ENCODE data around the gene RAPH1.
A peak's percentile ranks its signal among the peaks of the same experiment; 100 is the strongest.
"Not testable (repeated sequence)": the region's sequence is repeated elsewhere in the genome, so short reads cannot be mapped to it uniquely, and the experiment has no call there.

RAPH1 gene

DNA sequence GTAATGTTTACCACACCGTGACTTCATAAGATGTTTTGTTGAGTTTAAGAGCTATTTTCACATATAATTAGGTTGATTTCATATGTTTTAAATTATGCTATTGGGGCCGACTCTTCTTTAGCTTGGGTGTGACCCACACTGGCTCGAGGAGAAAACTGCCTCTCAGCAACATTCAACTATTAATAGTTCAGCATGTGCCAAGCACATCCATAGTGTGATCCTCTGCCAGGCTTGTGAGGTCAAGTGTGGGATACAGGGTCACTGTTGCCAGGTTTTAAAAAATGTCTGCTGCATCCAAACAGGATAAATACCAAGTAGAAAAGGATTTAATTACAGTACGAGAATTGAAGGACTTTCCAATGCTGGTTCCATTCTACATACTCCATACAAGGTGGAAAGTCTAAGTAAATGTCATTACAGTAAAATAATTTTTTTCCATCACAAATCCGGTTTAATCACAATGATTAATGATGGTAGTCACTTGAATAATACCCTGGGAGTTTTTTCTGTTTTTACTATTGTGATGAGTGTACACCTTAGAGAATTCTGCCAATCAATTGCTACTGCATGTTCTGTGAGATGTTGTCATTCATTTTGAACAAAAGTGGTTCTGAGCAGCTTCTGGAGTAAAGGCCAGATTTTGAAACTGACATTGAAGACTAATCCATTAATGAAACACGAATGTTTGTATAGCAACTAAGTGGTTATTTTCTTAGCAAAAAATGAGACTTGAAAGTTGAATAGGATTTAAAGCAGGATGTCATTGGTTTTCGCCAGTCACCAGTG lies 122.4 kb downstream of the RAPH1 start:
- ATAC-seq (replicated peaks) (no peak), DNase-seq (no peak)
- Mint-ChIP-seq H3K9me3 (peaks cover 1 to 3% of the 10 kb centered on the region in 2 donors), H3K4me1 (no peaks in the 10 kb centered on the region), H3K4me3 (no peak overlapping the region), H3K36me3 (peaks cover 19 to 58% of the 10 kb centered on the region in 2 donors), H3K27ac (no peak overlapping the region), H3K27me3 (no peaks in the 10 kb centered on the region)

DNA sequence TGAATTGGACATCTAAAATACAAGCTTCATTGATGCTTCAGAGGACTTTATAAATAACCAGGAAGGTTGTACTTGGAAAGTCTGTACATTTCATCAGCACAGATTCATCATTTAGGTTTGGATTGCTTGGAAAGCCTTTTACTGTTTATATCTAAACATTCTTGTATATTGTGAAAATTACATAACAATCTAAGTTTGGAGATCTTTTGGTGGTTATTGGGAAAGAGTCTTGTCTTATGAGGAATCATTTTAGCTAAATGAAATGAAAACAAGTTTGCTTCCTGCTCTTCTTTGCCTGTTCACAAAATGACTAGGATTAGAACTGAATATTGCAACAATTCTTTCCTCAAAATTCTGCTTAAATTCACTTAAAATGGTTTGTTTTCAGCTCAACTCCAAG lies 127.6 kb downstream of the RAPH1 start:
- Mint-ChIP-seq H3K27me3 (no peaks in the 10 kb centered on the region), H3K4me1 (no peaks in the 10 kb centered on the region), H3K27ac (no peak overlapping the region), H3K4me3 (no peak overlapping the region), H3K9me3 (no peaks in the 10 kb centered on the region), H3K36me3 (peaks cover 23 to 59% of the 10 kb centered on the region in 2 donors)
- DNase-seq (no peak), ATAC-seq (replicated peaks) (no peak)

DNA sequence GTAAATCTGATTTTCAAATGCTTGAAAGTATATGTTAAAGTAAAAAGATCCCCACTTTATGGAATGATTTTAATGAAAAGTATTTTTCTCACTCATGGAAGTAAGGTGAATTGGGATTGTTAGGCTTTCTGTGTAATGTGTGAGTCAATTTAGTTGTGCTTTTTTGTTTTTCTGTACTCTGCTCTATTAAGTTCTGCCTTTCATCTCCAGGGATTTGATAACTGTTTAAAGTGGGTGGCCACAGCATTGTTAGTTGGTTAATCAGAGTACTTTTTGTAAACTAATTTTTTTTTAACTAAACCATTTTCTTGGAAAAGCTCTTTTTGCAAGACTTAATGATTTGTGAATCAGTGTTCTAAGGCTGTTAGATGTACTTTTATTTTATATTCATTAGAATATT lies 130.1 kb downstream of the RAPH1 start:
- H3K36me3 Mint-ChIP-seq = peaks cover 27 to 46% of the 10 kb centered on the region in 2 donors
- no peak overlapping the region for H3K4me3 Mint-ChIP-seq
- DNase-seq = no peak
- no peaks in the 10 kb centered on the region for H3K9me3 Mint-ChIP-seq
- no peaks in the 10 kb centered on the region for H3K27me3 Mint-ChIP-seq
- H3K4me1 Mint-ChIP-seq = no peaks in the 10 kb centered on the region
- no peak overlapping the region for H3K27ac Mint-ChIP-seq
- no peak for ATAC-seq (replicated peaks)

DNA sequence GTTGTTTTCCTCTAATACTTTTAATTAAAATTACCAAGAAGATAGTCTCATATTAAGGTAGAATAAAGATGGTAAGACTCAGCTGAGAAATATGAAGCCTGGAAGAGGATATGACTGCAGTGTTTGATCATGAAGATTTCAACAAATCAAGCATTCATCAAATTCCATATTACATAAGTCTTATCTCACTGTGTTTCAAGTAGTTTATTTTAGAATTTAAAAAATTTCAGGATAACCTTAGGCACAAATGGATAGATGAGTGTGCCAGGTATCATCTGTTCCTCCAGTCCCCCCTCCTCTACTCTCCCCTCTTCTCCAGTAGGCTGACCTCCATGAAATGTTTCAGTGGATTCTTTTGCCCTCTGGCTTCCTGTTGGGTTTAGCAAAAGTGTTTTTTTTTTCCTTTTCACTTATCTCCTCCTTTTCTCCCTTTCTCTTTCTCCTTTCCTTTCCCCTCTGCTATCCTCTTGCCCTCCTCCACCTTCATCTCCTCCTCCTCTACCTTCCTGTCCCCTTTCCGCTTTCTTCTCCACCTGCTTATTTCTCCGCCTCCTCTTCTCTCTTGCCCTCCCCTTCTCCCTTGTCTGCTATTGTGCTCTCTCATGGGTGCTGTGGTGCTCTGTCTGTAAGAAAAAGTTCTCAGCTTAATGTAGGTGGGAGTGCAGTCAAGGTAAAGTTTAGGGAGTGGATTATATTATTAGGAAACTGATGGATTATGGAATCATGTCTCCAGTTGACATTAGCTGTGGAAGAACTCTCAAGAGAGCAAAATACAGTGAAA lies 134.1 kb downstream of the RAPH1 start:
- H3K9me3 Mint-ChIP-seq = peaks cover 3 to 4% of the 10 kb centered on the region in 2 donors
- no peak for DNase-seq
- no peaks in the 10 kb centered on the region for H3K27me3 Mint-ChIP-seq
- H3K27ac Mint-ChIP-seq = peak overlapping the region; percentile 1
- peaks cover 30 to 40% of the 10 kb centered on the region in 2 donors for H3K36me3 Mint-ChIP-seq
- no peak for ATAC-seq (replicated peaks)
- no peak overlapping the region for H3K4me3 Mint-ChIP-seq
- no peaks in the 10 kb centered on the region for H3K4me1 Mint-ChIP-seq

GRCh38 chr2:203399031-203399430 lies 136.1 kb downstream of the RAPH1 start:
- Mint-ChIP-seq H3K36me3 (peaks cover 25 to 35% of the 10 kb centered on the region in 2 donors), H3K4me1 (no peaks in the 10 kb centered on the region), H3K27ac (no peak overlapping the region), H3K27me3 (no peaks in the 10 kb centered on the region), H3K9me3 (peaks cover 3 to 4% of the 10 kb centered on the region in 2 donors), H3K4me3 (no peak overlapping the region)
- DNase-seq = no peak
- ATAC-seq (replicated peaks) = no peak

- Mint-ChIP-seq H3K27ac (no peak overlapping the region), H3K36me3 (peaks cover 25 to 38% of the 10 kb centered on the region in 2 donors)
- no peak for DNase-seq
These were observed 138.4 kb downstream of the RAPH1 start for GRCh38 chr2:203396667-203397066.

DNA sequence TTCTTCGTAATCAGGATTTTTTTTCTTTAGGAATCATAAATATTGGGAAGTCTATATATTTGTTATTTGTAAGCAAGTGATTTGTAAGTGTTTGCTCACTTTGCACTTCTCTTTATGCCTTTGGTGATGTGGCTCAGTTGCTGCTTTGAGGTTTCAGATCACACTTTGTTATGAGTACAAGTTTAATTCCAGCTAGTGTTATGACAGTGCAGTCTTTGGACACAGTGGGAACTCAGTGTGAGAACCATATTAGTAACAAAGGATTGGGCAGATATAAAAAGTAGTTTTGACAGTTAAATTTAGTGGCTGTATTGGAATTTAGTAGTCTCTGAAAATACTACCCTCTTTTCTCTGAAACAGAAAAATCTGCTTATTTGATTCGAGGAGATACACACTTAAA lies 139.2 kb downstream of the RAPH1 start:
- Mint-ChIP-seq H3K9me3 (peaks cover 3 to 4% of the 10 kb centered on the region in 2 donors), H3K27me3 (no peaks in the 10 kb centered on the region), H3K36me3 (peaks cover 20 to 34% of the 10 kb centered on the region in 2 donors), H3K4me1 (no peaks in the 10 kb centered on the region), H3K27ac (no peak overlapping the region), H3K4me3 (no peak overlapping the region)
- DNase-seq = no peak
- no peak for ATAC-seq (replicated peaks)

More at GRCh38 chr2:203396667-203397066, 138.4 kb downstream of the RAPH1 start:
- H3K9me3 Mint-ChIP-seq = peaks cover 3 to 4% of the 10 kb centered on the region in 2 donors
- H3K4me3 Mint-ChIP-seq = no peak overlapping the region
- ATAC-seq (replicated peaks) = no peak
- no peaks in the 10 kb centered on the region for H3K27me3 Mint-ChIP-seq
- no peaks in the 10 kb centered on the region for H3K4me1 Mint-ChIP-seq

- H3K27me3 Mint-ChIP-seq = no peaks in the 10 kb centered on the region
- peaks cover 20 to 34% of the 10 kb centered on the region in 2 donors for H3K36me3 Mint-ChIP-seq
- peaks cover 3 to 4% of the 10 kb centered on the region in 2 donors for H3K9me3 Mint-ChIP-seq
These were observed 140.4 kb downstream of the RAPH1 start for GRCh38 chr2:203394519-203395227.

GRCh38 chr2:203388153-203388552 lies 146.9 kb downstream of the RAPH1 start:
- not testable (repeated sequence) for H3K27ac Mint-ChIP-seq; ATAC-seq (replicated peaks); H3K9me3 Mint-ChIP-seq; H3K4me3 Mint-ChIP-seq; H3K4me1 Mint-ChIP-seq; DNase-seq; H3K27me3 Mint-ChIP-seq
- H3K36me3 Mint-ChIP-seq = peaks cover 10 to 16% of the 10 kb centered on the region in 2 donors

More at GRCh38 chr2:203394519-203395227, 140.4 kb downstream of the RAPH1 start:
- Mint-ChIP-seq H3K27ac (no peak overlapping the region), H3K4me1 (no peaks in the 10 kb centered on the region), H3K4me3 (no peak overlapping the region)
- ATAC-seq (replicated peaks) (no peak), DNase-seq (no peak)

GRCh38 chr2:203383038-203383437 lies 152.1 kb downstream of the RAPH1 start:
- Mint-ChIP-seq H3K36me3 (peaks cover 14 to 22% of the 10 kb centered on the region in 2 donors), H3K27ac (no peak overlapping the region), H3K4me3 (no peak overlapping the region), H3K4me1 (peaks cover 0 to 2% of the 10 kb centered on the region in 2 donors), H3K9me3 (no peaks in the 10 kb centered on the region), H3K27me3 (no peaks in the 10 kb centered on the region)
- DNase-seq (no peak), ATAC-seq (replicated peaks) (no peak)

DNA sequence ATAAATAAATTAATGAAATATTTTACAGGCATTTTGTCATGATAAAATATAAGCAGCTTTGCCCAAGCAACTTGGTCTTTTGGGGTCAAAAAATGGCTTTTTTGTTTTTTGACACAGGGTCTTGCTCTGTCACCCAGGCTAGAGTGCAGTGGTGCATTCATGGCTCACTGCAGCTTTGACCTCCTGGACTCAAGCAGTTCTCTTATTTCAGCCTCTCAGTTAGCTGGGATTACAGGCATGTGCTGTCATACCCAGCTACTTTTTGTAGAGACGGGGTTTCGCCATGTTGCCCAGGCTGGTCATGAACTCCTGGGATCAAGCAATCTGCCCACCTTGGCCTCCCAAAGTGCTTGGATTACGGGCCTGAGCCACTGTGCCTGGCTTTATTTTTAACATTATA lies 155.9 kb downstream of the RAPH1 start:
- H3K4me1 Mint-ChIP-seq = peaks cover 0 to 2% of the 10 kb centered on the region in 2 donors
- H3K27ac Mint-ChIP-seq = no peak overlapping the region
- no peak overlapping the region for H3K4me3 Mint-ChIP-seq
- ATAC-seq (replicated peaks) = no peak
- no peaks in the 10 kb centered on the region for H3K9me3 Mint-ChIP-seq
- no peak for DNase-seq
- H3K27me3 Mint-ChIP-seq = no peaks in the 10 kb centered on the region
- H3K36me3 Mint-ChIP-seq = peaks cover 7 to 23% of the 10 kb centered on the region in 2 donors

GRCh38 chr2:203376173-203376572 lies 158.9 kb downstream of the RAPH1 start:
- no peak for ATAC-seq (replicated peaks)
- H3K9me3 Mint-ChIP-seq = no peaks in the 10 kb centered on the region
- no peak for DNase-seq
- no peak overlapping the region for H3K4me3 Mint-ChIP-seq
- peaks cover 2 to 15% of the 10 kb centered on the region in 2 donors for H3K36me3 Mint-ChIP-seq
- no peak overlapping the region for H3K27ac Mint-ChIP-seq
- no peaks in the 10 kb centered on the region for H3K4me1 Mint-ChIP-seq
- H3K27me3 Mint-ChIP-seq = no peaks in the 10 kb centered on the region

DNA sequence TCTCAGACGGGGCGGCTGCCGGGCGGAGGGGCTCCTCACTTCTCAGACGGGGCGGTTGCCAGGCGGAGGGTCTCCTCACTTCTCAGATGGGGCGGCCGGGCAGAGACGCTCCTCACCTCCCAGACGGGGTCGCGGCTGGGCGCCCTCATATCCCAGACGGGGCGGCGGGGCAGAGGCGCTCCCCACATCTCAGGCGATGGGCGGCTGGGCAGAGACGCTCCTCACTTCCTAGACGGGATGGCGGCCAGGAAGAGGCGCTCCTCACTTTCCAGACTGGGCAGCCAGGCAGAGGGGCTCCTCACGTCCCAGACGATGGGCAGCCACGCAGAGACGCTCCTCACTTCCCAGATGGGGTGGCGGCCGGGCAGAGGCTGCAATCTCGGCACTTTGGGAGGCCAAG lies 162.4 kb downstream of the RAPH1 start:
- not testable (repeated sequence) for ATAC-seq (replicated peaks); DNase-seq; H3K4me3 Mint-ChIP-seq; H3K9me3 Mint-ChIP-seq; H3K4me1 Mint-ChIP-seq; H3K27ac Mint-ChIP-seq; H3K27me3 Mint-ChIP-seq
- peaks cover 8 to 22% of the 10 kb centered on the region in 2 donors for H3K36me3 Mint-ChIP-seq

Data from stimulated activated naive B cell treated with anti-CD40 and anti-IgM and Interleukin-4, amounts not matched to agents 10 μg/mL and 1 μg/mL and 100 μg/mL, for 72 hours (primary cell).